GM10248 (cell line): ENCODE measurements around the gene FOS.
A peak's percentile ranks its signal among the peaks of the same experiment; 100 is the strongest.

Experiments
- CTCF ChIA-PET: fragments of 300-600 bp; sonication (Branson Sonifier 250); formaldehyde crosslinking; extraction: SDS; loops from one replicate; lab custom pipeline; 2021; ENCODE audit warnings: antibody characterized with exemption; lab: Yijun Ruan, JAX
- POLR2A ChIA-PET: fragments of 350-650 bp; sonication (Branson Sonifier 250); formaldehyde crosslinking; extraction: SDS; loops from one replicate; lab custom pipeline; 2020; ENCODE audit warnings: antibody characterized with exemption; lab: Yijun Ruan, JAX
- DNase-seq: peaks from one replicate; pipeline ENCODE4 v3.0.0; 2012; ENCODE audit errors: extremely low spot score
- CTCF ChIP-seq: IDR thresholded peaks from 2 replicates; pipeline ENCODE4 v1.5.1; 2012; ENCODE audit warnings: mild to moderate bottlenecking, low read depth; ENCODE audit errors: extremely low read depth, missing control alignments, control extremely low read depth

FOS gene

GRCh38 chr14:75278422-75279152 lies at the start of gene FOS:
TSS of gene FOS (plus strand) at chr14:75278828. CDS start at chr14:75278983, 155 bp downstream.
- DNase-seq = peak; percentile 97
- POLR2A ChIA-PET = interaction anchor here (0.6 to 1.5 kb wide), 9 partner anchors 10 to 688 kb away, joined by 3 to 7 read pairs (median 4); no protein-coding TSS in a partner anchor

GRCh38 chr14:75229661-75230139 lies 48.9 kb upstream of the FOS start:
- no peak for TF ChIP-seq CTCF
- ChIA-PET CTCF (interaction anchor here (1.0 to 2.4 kb wide), 6 partner anchors 9 to 32 kb away, joined by 3 to 10 read pairs (median 6); no protein-coding TSS in a partner anchor), POLR2A (no interaction called here)
- no peak for DNase-seq

More at GRCh38 chr14:75278422-75279152, at the start of gene FOS:
- CTCF ChIA-PET = no interaction called here
- TF ChIP-seq CTCF = no peak

GRCh38 chr14:75230140-75230792 lies 48.4 kb upstream of the FOS start:
- TF ChIP-seq CTCF = no peak
- CTCF ChIA-PET = interaction anchor here (1.0 to 2.4 kb wide), 6 partner anchors 9 to 32 kb away, joined by 3 to 10 read pairs (median 6); no protein-coding TSS in a partner anchor
- POLR2A ChIA-PET = interaction anchor here (0.8 kb wide), 1 partner anchor 251 kb away, joined by 3 read pairs; no protein-coding TSS in a partner anchor
- DNase-seq = peak; percentile 43

GRCh38 chr14:75231320-75231719 lies 47.3 kb upstream of the FOS start:
- no peak for TF ChIP-seq CTCF
- POLR2A ChIA-PET = interaction anchor here (0.6 to 0.8 kb wide), 2 partner anchors 9 to 252 kb away, joined by 3 read pairs; no protein-coding TSS in a partner anchor
- DNase-seq = no peak
- CTCF ChIA-PET = interaction anchor here (1.8 kb wide), 2 partner anchors 8 to 17 kb away, joined by 6 to 7 read pairs; no protein-coding TSS in a partner anchor

- CTCF ChIA-PET = interaction anchor here (1.9 kb wide), 1 partner anchor 100 kb away, joined by 4 read pairs; no protein-coding TSS in a partner anchor
- no peak for TF ChIP-seq CTCF
- POLR2A ChIA-PET = interaction anchor here (0.6 kb wide), 1 partner anchor 10 kb away, joined by 3 read pairs; no protein-coding TSS in a partner anchor
- DNase-seq = no peak
These were observed 46.4 kb upstream of the FOS start for GRCh38 chr14:75232191-75232590.

- DNase-seq = no peak
- TF ChIP-seq CTCF = no peak
- ChIA-PET CTCF (interaction anchor here (1.1 to 1.9 kb wide), 3 partner anchors 101 to 327 kb away, joined by 3 to 4 read pairs (median 4); no protein-coding TSS in a partner anchor), POLR2A (no interaction called here)
These were observed 46.0 kb upstream of the FOS start for GRCh38 chr14:75232597-75232996.
